ENCODE measurements around the gene RAB5A.
"Not testable (repeated sequence)": the region's sequence is repeated elsewhere in the genome, so short reads cannot be mapped to it uniquely, and the experiment has no call there.

RAB5A gene

GRCh38 chr3:19950316-19950715 is 3.4 kb downstream of the RAB5A start:
- no peak for DNase-seq

- no peak for DNase-seq
Measured at GRCh38 chr3:19954676-19955075, 7.8 kb downstream of the RAB5A start.

- DNase-seq: not testable (repeated sequence)
Measured at GRCh38 chr3:19957354-19957753, 10.5 kb downstream of the RAB5A start.

- no peak for DNase-seq
Measured at GRCh38 chr3:19959505-19959904, 12.6 kb downstream of the RAB5A start.

- DNase-seq: no peak
Measured at GRCh38 chr3:19960696-19961095, 13.8 kb downstream of the RAB5A start.

GRCh38 chr3:19961960-19962359 is 15.1 kb downstream of the RAB5A start:
- no peak for DNase-seq

GRCh38 chr3:19967208-19967607 is 20.3 kb downstream of the RAB5A start:
- DNase-seq: no peak

- no peak for DNase-seq
Measured at GRCh38 chr3:19967812-19968211, 20.9 kb downstream of the RAB5A start.

- no peak for DNase-seq
Measured at GRCh38 chr3:19970327-19970726, 23.4 kb downstream of the RAB5A start.

GRCh38 chr3:19972054-19972453 is 25.2 kb downstream of the RAB5A start:
- DNase-seq: no peak

GRCh38 chr3:19988904-19989303 is 42.0 kb downstream of the RAB5A start:
- not testable (repeated sequence) for DNase-seq

GRCh38 chr3:19994796-19995195 is 47.9 kb downstream of the RAB5A start:
- DNase-seq: no peak

- DNase-seq: no peak
Measured at GRCh38 chr3:19997502-19997901, 50.6 kb downstream of the RAB5A start.

- no peak for DNase-seq
Measured at GRCh38 chr3:20001932-20002331, 55.0 kb downstream of the RAB5A start.

- DNase-seq: no peak
Measured at GRCh38 chr3:20007960-20008359, 61.1 kb downstream of the RAB5A start.

- DNase-seq: no peak
Measured at GRCh38 chr3:20008646-20009045, 61.7 kb downstream of the RAB5A start.

- no peak for DNase-seq
Measured at GRCh38 chr3:20012164-20012563, 65.3 kb downstream of the RAB5A start, which contains the start of gene PP2D1. Gene PP2D1 (minus strand): TSS chr3:20012264. CDS start chr3:20012072, 192 bp downstream.

- DNase-seq: no peak
Measured at GRCh38 chr3:20013396-20013795, 66.5 kb downstream of the RAB5A start.

- no peak for DNase-seq
Measured at GRCh38 chr3:20015525-20015924, 68.6 kb downstream of the RAB5A start.

- not testable (repeated sequence) for DNase-seq
Measured at GRCh38 chr3:20016076-20016475, 69.2 kb downstream of the RAB5A start.

GRCh38 chr3:20022954-20023622 is 76.2 kb downstream of the RAB5A start:
- DNase-seq: no peak

GRCh38 chr3:20023623-20024405 is 76.9 kb downstream of the RAB5A start:
- DNase-seq: no peak

GRCh38 chr3:20027136-20027535 is 80.2 kb downstream of the RAB5A start:
- DNase-seq: no peak

GRCh38 chr3:20028905-20029331 is 82.0 kb downstream of the RAB5A start:
- DNase-seq: no peak

Measured in SHP77 (cell line).